Activated naive CD8-positive, alpha-beta T cell treated with anti-CD3 and anti-CD28 coated beads for 36 hours (primary cell): ENCODE results near the gene SPACDR. TPM values are rescaled to one million over a fixed set of nuclear protein-coding genes. Genes with fewer than 3 reads are reported as not detected.

ENCODE experiments used
- total RNA-seq, 2 experiments: library from RNA; stranded (reverse); gene quantifications; one replicate each; pipeline ENCODE4 v1.2.3, GENCODE V29; 2021

The SPACDR gene
- total RNA-seq, 2 experiments from 2014 or later: 1.0 to 1.5 TPM

Other genes with a start within 250 kb of the SPACDR start
- gene PVRIG, start 244.3 kb downstream of the SPACDR start, total RNA-seq: 10 to 100 TPM; 33.4 to 34.5 TPM
- gene SPDYE3, start 156.6 kb downstream of the SPACDR start, total RNA-seq: not detected
- gene PILRB, start 106.1 kb downstream of the SPACDR start, total RNA-seq: 10 to 100 TPM; 24.5 to 28.3 TPM
- gene PILRA, start 90.8 kb downstream of the SPACDR start, total RNA-seq: under 1 TPM; 0.68 TPM
- gene ZCWPW1, start 35.6 kb downstream of the SPACDR start, total RNA-seq: 1 to 10 TPM; 2.9 to 3.0 TPM
- gene MEPCE, start 34.4 kb downstream of the SPACDR start, total RNA-seq: 10 to 100 TPM; 60.1 to 65.4 TPM
- 10 to 100 TPM; 45.7 to 46.4 TPM for gene PPP1R35, start 27.8 kb downstream of the SPACDR start, total RNA-seq
- 10 to 100 TPM; 81.4 to 83.7 TPM for gene TSC22D4, start 15.0 kb upstream of the SPACDR start, total RNA-seq
- gene NYAP1, start 19.7 kb upstream of the SPACDR start, total RNA-seq: under 1 TPM; 0.29 to 0.34 TPM
- gene AGFG2, start 74.9 kb upstream of the SPACDR start, total RNA-seq: 10 to 100 TPM; 52.4 to 55.4 TPM
- gene SAP25, start 109.6 kb upstream of the SPACDR start, total RNA-seq: 1 to 10 TPM; 4.4 to 6.0 TPM
- gene LRCH4, start 121.9 kb upstream of the SPACDR start, total RNA-seq: 10 to 100 TPM; 65.6 to 68.1 TPM
- under 1 TPM; 0.54 to 0.80 TPM for gene FBXO24, start 122.1 kb upstream of the SPACDR start, total RNA-seq
- gene PCOLCE, start 138.1 kb upstream of the SPACDR start, total RNA-seq: 1 to 10 TPM; 4.0 TPM
- 10 to 100 TPM in 1 of 2 experiments, 1 to 10 TPM in 1; 9.7 to 10.0 TPM for gene MOSPD3, start 148.3 kb upstream of the SPACDR start, total RNA-seq
- 10 to 100 TPM; 10.9 to 11.1 TPM for gene TFR2, start 177.3 kb upstream of the SPACDR start, total RNA-seq
- not detected for gene ACTL6B, start 192.2 kb upstream of the SPACDR start, total RNA-seq
- 100 to 1,000 TPM; 200 to 202 TPM for gene GNB2, start 209.5 kb upstream of the SPACDR start, total RNA-seq
- 10 to 100 TPM; 41.9 to 45.2 TPM for gene GIGYF1, start 230.0 kb upstream of the SPACDR start, total RNA-seq
- gene POP7, start 241.9 kb upstream of the SPACDR start, total RNA-seq: 10 to 100 TPM; 84.5 to 85.6 TPM